Naive thymus-derived CD4-positive, alpha-beta T cell (primary cell): Measurements from ENCODE around the gene KDM2A. TPM values are rescaled to one million over a fixed set of nuclear protein-coding genes. Genes with fewer than 3 reads are reported as not detected.

ENCODE experiments used
- ATAC-seq: fragments of 150-1000 bp; cut with Tn5 transposase; 2 replicates; pipeline ENCODE4 v1.10.0; 2021; ENCODE audit warnings: mild to moderate bottlenecking, moderate library complexity
- CTCF ChIA-PET: fragments of 350-600 bp; sonication (Branson Sonifier 250); formaldehyde crosslinking; loops from one replicate; lab custom pipeline; 2021; ENCODE audit warnings: antibody characterized with exemption; lab: Charles Lee
- POLR2A ChIA-PET: fragments of 350-600 bp; sonication (Branson Sonifier 250); formaldehyde crosslinking; loops from one replicate; lab custom pipeline; 2021; ENCODE audit warnings: antibody characterized with exemption, inconsistent platforms; lab: Charles Lee
- DNase-seq, 9 donors: peaks; one replicate each; pipeline versions ENCODE4 v3.0.0 to v3.0.0-alpha.2; 2020 to 2022; ENCODE audit warnings: mixed read lengths in 1 of 9
- H3K27ac ChIP-seq: one replicate; pipeline ENCODE4 v1.7.0; 2013; ENCODE audit warnings: mild to moderate bottlenecking, low read depth, low read length, moderate library complexity
- H3K27me3 ChIP-seq, 2 donors: one replicate each; pipeline ENCODE4 v1.7.0; 2013; ENCODE audit warnings: low read length in 2 of 2, mild to moderate bottlenecking in 2 of 2, moderate library complexity in 2 of 2; ENCODE audit not compliant: control insufficient read depth in 2 of 2, insufficient read depth in 2 of 2
- H3K36me3 ChIP-seq, 3 experiments: 1 replicate in 2 of 3; 2 replicates in 1 of 3; pipeline ENCODE4 v1.7.0; 2013; ENCODE audit warnings: low read length in 3 of 3, mild to moderate bottlenecking in 3 of 3, moderate library complexity in 1 of 3; ENCODE audit not compliant: insufficient read depth in 3 of 3, control insufficient read depth in 2 of 3
- H3K4me1 ChIP-seq, 2 donors: one replicate each; pipeline ENCODE4 v1.7.0; 2013; ENCODE audit warnings: low read length in 2 of 2, mild to moderate bottlenecking in 2 of 2, moderate library complexity in 1 of 2; ENCODE audit not compliant: control insufficient read depth in 2 of 2, insufficient read depth in 2 of 2
- H3K4me3 ChIP-seq: 2 replicates; pipeline ENCODE4 v1.7.0; 2013; ENCODE audit warnings: mild to moderate bottlenecking, low read length
- H3K9me3 ChIP-seq, 3 experiments: 1 replicate in 2 of 3; 2 replicates in 1 of 3; pipeline ENCODE4 v1.7.0; 2013; ENCODE audit warnings: low read length in 3 of 3; ENCODE audit not compliant: control insufficient read depth in 2 of 3
- H3K27ac Mint-ChIP-seq, 9 donors: one replicate each; pipeline ENCODE4 v1.8.0; 2020 to 2022; ENCODE audit warnings: mixed read lengths in 9 of 9, mild to moderate bottlenecking in 8 of 9, moderate library complexity in 5 of 9, inconsistent platforms in 2 of 9
- H3K27me3 Mint-ChIP-seq, 5 donors: one replicate each; pipeline ENCODE4 v1.8.0; 2021 to 2022; ENCODE audit warnings: mixed read lengths in 5 of 5, mild to moderate bottlenecking in 1 of 5
- H3K36me3 Mint-ChIP-seq, 5 donors: one replicate each; pipeline ENCODE4 v1.8.0; 2020 to 2022; ENCODE audit warnings: mixed read lengths in 5 of 5, mild to moderate bottlenecking in 3 of 5, inconsistent platforms in 1 of 5
- H3K4me1 Mint-ChIP-seq, 7 donors: one replicate each; pipeline ENCODE4 v1.8.0; 2020 to 2022; ENCODE audit warnings: mixed read lengths in 7 of 7, mild to moderate bottlenecking in 3 of 7, inconsistent platforms in 1 of 7
- H3K4me3 Mint-ChIP-seq, 10 donors: one replicate each; pipeline ENCODE4 v1.8.0; 2020 to 2022; ENCODE audit warnings: mild to moderate bottlenecking in 10 of 10, mixed read lengths in 10 of 10, moderate library complexity in 6 of 10, inconsistent platforms in 2 of 10
- H3K9me3 Mint-ChIP-seq, 11 donors: one replicate each; pipeline ENCODE4 v1.8.0; 2020 to 2022; ENCODE audit warnings: mixed read lengths in 11 of 11, mild to moderate bottlenecking in 4 of 11, inconsistent platforms in 1 of 11, moderate library complexity in 1 of 11
- intact Hi-C, 2 donors: fragments of 100-400 bp; cut with micrococcal nuclease; formaldehyde crosslinking; loops; one replicate each; pipeline ENCODE4 v1.15.1; 2023
- polyA plus RNA-seq, 2 donors: library from polyadenylated mRNA; unstranded; fragments of 300-500 nt; fragmentation: Illumina TruSeq; gene quantifications; one replicate each; pipeline ENCODE4 v1.2.3, GENCODE V29; 2021
- total RNA-seq, 6 experiments: library from RNA in 5 of 6; stranded (reverse) in 5 of 6; gene quantifications; 1 replicate in 5 of 6; 2 replicates in 1 of 6; pipeline ENCODE4 v1.2.3 and lab custom pipeline; 2021 to 2026

The KDM2A gene
- total and polyA plus RNA-seq, 7 experiments from 2014 or later = 8.7 to 298 (median 223) TPM

GRCh38 chr11:67295846-67296245 lies 176.8 kb downstream of the KDM2A start:
- Mint-ChIP-seq H3K27ac (peak overlapping the region in 4 of 9 donors; percentile 4 to 74 (median 49)), H3K27me3 (no peaks in the 10 kb centered on the region), H3K36me3 (peaks cover 5 to 64% (median 41%) of the 10 kb centered on the region in 5 donors), H3K9me3 (peaks cover 0 to 19% (median 11%) of the 10 kb centered on the region in 11 donors), H3K4me3 (no peak overlapping the region), H3K4me1 (peaks cover 23 to 55% (median 43%) of the 10 kb centered on the region in 7 donors)
- intact Hi-C loops = no loop called here
- Histone ChIP-seq H3K9me3 (peaks cover 0 to 11% (median 6%) of the 10 kb centered on the region in 3 experiments), H3K27ac (no peak overlapping the region), H3K36me3 (peaks cover 0 to 78% (median 25%) of the 10 kb centered on the region in 3 experiments), H3K4me3 (no peak overlapping the region), H3K27me3 (no peaks in the 10 kb centered on the region), H3K4me1 (peaks cover 17 to 19% of the 10 kb centered on the region in 2 donors)
- DNase-seq = peak in 2 of 9 donors; percentile 29 to 35
- POLR2A ChIA-PET = interaction anchor here (1.4 to 21.3 kb wide), 3 partner anchors 8 to 22 kb away, joined by 6 to 729 read pairs (median 12); partner anchors contain the start of gene GRK2
- ATAC-seq = no peak
- CTCF ChIA-PET = interaction anchor here (0.7 kb wide), 1 partner anchor 1805 kb away, joined by 4 read pairs; no protein-coding TSS in a partner anchor

DNA sequence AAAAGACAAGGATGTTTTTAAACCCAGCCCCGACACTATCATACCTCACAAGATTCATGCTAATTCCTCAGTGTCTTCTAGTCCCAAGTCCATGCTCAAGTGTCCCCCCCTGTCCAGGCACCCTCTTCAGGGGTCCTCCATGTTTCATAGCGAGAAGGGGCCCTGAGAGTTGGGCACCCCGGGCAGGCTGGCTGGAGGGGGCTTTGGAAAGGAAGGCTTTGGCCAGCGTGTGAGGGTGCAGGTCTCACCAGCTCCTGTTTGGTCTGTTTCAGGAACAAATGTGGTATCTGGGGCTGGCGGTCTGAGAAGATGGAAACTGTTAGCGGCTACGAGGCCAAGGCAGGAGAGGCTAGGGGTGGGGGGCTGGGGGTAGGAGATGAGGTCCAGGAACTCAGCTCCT lies 179.7 kb downstream of the KDM2A start:
- H3K9me3 Mint-ChIP-seq = peaks cover 0 to 19% (median 11%) of the 10 kb centered on the region in 11 donors
- no peak overlapping the region for H3K4me3 Mint-ChIP-seq
- no peaks in the 10 kb centered on the region for H3K27me3 Mint-ChIP-seq
- peaks cover 10 to 33% (median 25%) of the 10 kb centered on the region in 7 donors for H3K4me1 Mint-ChIP-seq
- ChIA-PET CTCF (interaction anchor here (0.7 to 1.5 kb wide), 4 partner anchors 18 to 52 kb away, joined by 3 to 6 read pairs (median 4); no protein-coding TSS in a partner anchor), POLR2A (interaction anchor here (0.7 to 10.1 kb wide), 6 partner anchors 9 to 167 kb away, joined by 3 to 124 read pairs (median 4); partner anchors contain the start of gene ANKRD13D)
- Histone ChIP-seq H3K36me3 (peaks cover 0 to 73% (median 25%) of the 10 kb centered on the region in 3 experiments), H3K9me3 (peaks cover 0 to 11% (median 6%) of the 10 kb centered on the region in 3 experiments), H3K4me1 (no peaks in the 10 kb centered on the region), H3K27me3 (no peaks in the 10 kb centered on the region), H3K27ac (no peak overlapping the region), H3K4me3 (no peak overlapping the region)
- peaks cover 5 to 48% (median 30%) of the 10 kb centered on the region in 5 donors for H3K36me3 Mint-ChIP-seq
- H3K27ac Mint-ChIP-seq = peak overlapping the region in 5 of 9 donors; percentile 5 to 72 (median 37)
- no peak for DNase-seq
- intact Hi-C loops = no loop called here
- no peak for ATAC-seq

DNA sequence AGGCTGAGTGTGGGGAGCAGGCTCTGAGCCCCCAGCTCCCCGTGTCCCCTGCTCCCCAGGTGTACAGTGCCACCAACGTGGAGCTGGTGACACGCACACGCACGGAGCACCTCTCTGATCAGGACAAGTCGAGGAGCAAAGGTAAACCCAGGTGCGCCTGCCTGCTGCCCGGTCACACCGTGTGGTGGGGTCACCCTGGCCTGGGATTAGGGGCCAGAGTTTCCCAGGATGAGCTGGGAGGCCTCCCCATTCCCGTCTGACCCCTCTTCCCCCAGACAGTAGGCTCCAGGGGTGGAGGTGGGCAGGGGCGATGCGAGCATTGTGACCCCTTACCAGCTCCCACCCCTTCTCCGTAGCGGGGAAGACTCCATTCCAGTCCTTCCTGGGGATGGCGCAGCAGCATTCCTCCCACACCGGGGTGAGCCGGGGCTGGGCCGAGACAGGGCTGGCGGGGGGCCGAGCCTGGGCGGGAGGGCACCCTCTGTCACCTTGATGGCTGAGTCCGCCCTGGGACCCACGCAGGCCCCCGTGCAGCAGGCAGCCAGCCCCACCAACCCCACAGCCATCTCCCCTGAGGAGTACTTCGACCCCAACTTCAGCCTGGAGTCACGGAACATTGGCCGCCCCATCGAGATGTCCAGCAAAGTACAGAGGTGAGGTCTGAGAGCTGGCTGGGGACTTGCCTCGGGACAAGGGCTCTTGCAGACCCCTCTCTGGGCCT lies 180.6 kb downstream of the KDM2A start:
- H3K4me3 Mint-ChIP-seq = peak overlapping the region in 1 of 10 donors; percentile 5
- Histone ChIP-seq H3K9me3 (peaks cover 0 to 11% (median 6%) of the 10 kb centered on the region in 3 experiments), H3K27ac (no peak overlapping the region), H3K36me3 (peaks cover 0 to 65% (median 21%) of the 10 kb centered on the region in 3 experiments), H3K4me3 (no peak overlapping the region), H3K27me3 (no peaks in the 10 kb centered on the region), H3K4me1 (peaks cover 6 to 7% of the 10 kb centered on the region in 2 donors)
- peaks cover 0 to 19% (median 11%) of the 10 kb centered on the region in 11 donors for H3K9me3 Mint-ChIP-seq
- peaks cover 5 to 44% (median 26%) of the 10 kb centered on the region in 5 donors for H3K36me3 Mint-ChIP-seq
- ChIA-PET POLR2A (interaction anchor here (0.6 to 10.1 kb wide), 6 partner anchors 10 to 166 kb away, joined by 3 to 124 read pairs (median 4); partner anchors contain the start of gene ANKRD13D), CTCF (interaction anchor here (0.6 to 1.0 kb wide), 3 partner anchors 17 to 60 kb away, joined by 3 to 4 read pairs (median 3); no protein-coding TSS in a partner anchor)
- H3K27me3 Mint-ChIP-seq = no peaks in the 10 kb centered on the region
- peak overlapping the region in 2 of 9 donors; percentile 22 to 43 for H3K27ac Mint-ChIP-seq
- intact Hi-C loops = no loop called here
- peaks cover 7 to 31% (median 22%) of the 10 kb centered on the region in 7 donors for H3K4me1 Mint-ChIP-seq
- ATAC-seq (no peak), DNase-seq (no peak)

- Histone ChIP-seq H3K4me3 (no peak overlapping the region), H3K27ac (no peak overlapping the region), H3K9me3 (peaks cover 0 to 10% (median 6%) of the 10 kb centered on the region in 3 experiments), H3K36me3 (peaks cover 0 to 58% (median 21%) of the 10 kb centered on the region in 3 experiments), H3K4me1 (peaks cover 6 to 9% of the 10 kb centered on the region in 2 donors), H3K27me3 (no peaks in the 10 kb centered on the region)
- Mint-ChIP-seq H3K27me3 (no peaks in the 10 kb centered on the region), H3K27ac (peak overlapping the region in 3 of 9 donors; percentile 22 to 75 (median 72)), H3K36me3 (peaks cover 5 to 38% (median 21%) of the 10 kb centered on the region in 5 donors), H3K4me1 (peaks cover 7 to 33% (median 23%) of the 10 kb centered on the region in 7 donors), H3K4me3 (no peak overlapping the region), H3K9me3 (peaks cover 0 to 16% (median 9%) of the 10 kb centered on the region in 11 donors)
- ChIA-PET CTCF (no interaction called here), POLR2A (interaction anchor here (1.1 to 10.1 kb wide), 4 partner anchors 11 to 60 kb away, joined by 3 to 124 read pairs (median 6); partner anchors contain the start of gene ANKRD13D)
- ATAC-seq (no peak), DNase-seq (no peak)
- intact Hi-C loops = no loop called here
Observed at GRCh38 chr11:67300256-67300755, 181.2 kb downstream of the KDM2A start.

GRCh38 chr11:67300756-67301312 lies 181.8 kb downstream of the KDM2A start:
- Histone ChIP-seq H3K36me3 (peaks cover 0 to 53% (median 21%) of the 10 kb centered on the region in 3 experiments), H3K4me1 (peaks cover 6 to 9% of the 10 kb centered on the region in 2 donors), H3K27ac (no peak overlapping the region), H3K4me3 (no peak overlapping the region), H3K9me3 (peaks cover 0 to 4% (median 3%) of the 10 kb centered on the region in 3 experiments), H3K27me3 (no peaks in the 10 kb centered on the region)
- H3K36me3 Mint-ChIP-seq = peaks cover 5 to 33% (median 19%) of the 10 kb centered on the region in 5 donors
- DNase-seq = no peak
- peaks cover 7 to 33% (median 23%) of the 10 kb centered on the region in 7 donors for H3K4me1 Mint-ChIP-seq
- CTCF ChIA-PET = interaction anchor here (0.6 kb wide), 1 partner anchor 1970 kb away, joined by 3 read pairs; no protein-coding TSS in a partner anchor
- ATAC-seq = no peak
- no peak overlapping the region for H3K4me3 Mint-ChIP-seq
- H3K27ac Mint-ChIP-seq = no peak overlapping the region
- POLR2A ChIA-PET = interaction anchor here (1.1 to 10.1 kb wide), 3 partner anchors 11 to 60 kb away, joined by 3 to 124 read pairs (median 9); partner anchors contain the start of gene ANKRD13D
- no peaks in the 10 kb centered on the region for H3K27me3 Mint-ChIP-seq
- intact Hi-C loops = no loop called here
- peaks cover 0 to 13% (median 8%) of the 10 kb centered on the region in 11 donors for H3K9me3 Mint-ChIP-seq
